Stimulated activated CD8-positive, alpha-beta memory T cell treated with anti-CD3 and anti-CD28 coated beads, Interleukin-4, amount 100 ng/mL, for 48 hours (primary cell): ENCODE data around the gene SMAD3.

ENCODE experiments used
- DNase-seq: peaks from one replicate; pipeline ENCODE4 v3.0.0-alpha.2; 2020

SMAD3 gene

GRCh38 chr15:67036775-67037555 is 28.4 kb upstream of the SMAD3 start:
- DNase-seq, result no peak

- no peak for DNase-seq
These were observed 27.7 kb upstream of the SMAD3 start for GRCh38 chr15:67037694-67038093.

- DNase-seq, result no peak
These were observed 26.7 kb upstream of the SMAD3 start for GRCh38 chr15:67038736-67039135.

DNA sequence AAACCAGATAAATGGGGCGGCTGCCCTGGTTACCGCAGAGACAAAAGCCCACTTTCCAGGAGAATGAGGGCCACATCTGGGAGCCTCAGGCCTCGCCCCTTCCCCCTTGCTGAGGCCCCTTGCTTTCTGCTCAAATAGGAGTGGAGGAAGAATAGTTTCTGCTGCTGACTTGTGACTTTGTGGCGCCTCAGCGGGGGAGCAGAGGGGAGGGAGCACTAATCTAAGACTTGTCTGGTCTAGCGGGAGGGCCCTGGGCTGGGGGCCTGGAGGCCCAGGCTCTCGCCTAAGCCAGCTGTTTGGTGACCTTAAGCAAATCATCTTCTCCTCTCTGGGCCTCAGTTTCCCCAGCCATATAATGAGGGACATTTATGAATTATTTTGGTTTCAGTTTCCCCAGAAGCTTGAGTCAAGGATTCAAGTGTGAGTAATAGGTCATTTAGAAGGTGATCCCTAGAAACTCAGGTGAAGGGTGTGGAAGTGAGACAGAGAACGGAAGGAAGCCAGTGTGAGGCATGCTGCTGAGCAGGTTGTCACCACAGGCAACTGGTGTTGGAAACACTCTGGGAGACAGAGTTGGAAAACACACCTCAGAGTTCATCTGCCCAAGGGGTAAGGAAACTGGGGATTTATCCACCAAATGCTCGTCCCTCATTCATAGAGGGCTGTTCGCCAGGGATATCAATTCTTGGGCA is 25.9 kb upstream of the SMAD3 start:
- DNase-seq, result no peak

DNA sequence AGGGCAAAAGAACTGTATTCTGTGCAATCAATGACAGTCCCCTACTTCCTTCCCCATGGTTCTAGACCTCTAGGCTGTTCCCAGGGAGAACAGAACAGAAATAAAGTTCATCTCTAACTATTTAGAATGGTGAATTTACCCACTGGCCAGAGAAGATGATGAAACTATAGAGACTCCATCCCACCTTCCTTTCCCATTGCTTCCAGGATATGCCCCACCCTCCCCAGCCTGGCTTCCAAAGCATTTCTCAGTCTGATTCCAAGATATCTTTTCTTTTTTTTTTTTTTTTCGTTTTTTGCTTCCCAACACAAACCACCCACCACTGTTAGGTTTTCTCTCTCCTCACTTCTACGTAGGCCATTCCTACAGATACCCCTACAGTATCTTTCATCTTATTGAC is 25.1 kb upstream of the SMAD3 start:
- no peak for DNase-seq

GRCh38 chr15:67042551-67043142 is 22.8 kb upstream of the SMAD3 start:
- no peak for DNase-seq

DNA sequence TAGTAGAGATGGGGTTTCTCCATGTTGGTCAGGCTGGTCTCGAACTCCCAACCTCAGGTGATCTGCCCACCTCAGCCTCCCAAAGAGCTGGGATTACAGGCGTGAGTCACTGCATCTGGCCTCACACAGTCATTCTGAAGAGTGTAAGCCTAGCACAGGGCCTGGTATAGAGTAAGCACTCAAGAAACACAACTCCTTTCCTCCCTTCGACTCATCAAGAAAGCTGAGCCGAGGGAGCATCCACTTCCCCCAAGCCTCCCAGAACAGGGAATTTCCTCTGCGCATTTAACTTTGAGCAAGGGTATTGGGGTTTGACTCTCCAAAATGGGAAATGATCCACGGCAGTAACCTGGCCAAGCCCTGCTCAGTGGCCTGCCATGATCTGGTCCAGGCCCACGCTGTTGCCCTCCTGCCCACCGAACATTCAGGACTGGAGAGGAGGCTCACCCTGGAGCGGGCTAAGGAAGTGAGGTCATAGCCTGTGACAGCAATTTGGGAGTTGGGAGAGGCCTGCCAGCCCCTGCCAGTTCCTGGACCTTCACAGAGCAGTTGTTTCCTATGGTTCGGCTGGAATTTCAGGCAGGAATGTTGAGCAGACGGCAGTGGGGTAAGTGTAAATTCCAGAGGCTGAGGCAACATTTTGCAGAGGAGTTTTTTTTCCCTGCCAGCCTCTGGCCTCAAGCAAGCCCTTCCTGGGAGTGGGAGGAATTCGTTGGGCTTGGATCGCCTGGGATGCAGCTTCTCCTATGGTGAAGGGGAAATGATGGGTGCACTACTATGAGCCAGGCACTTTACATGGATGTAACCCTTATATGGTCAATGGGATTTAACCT is 21.2 kb upstream of the SMAD3 start:
- no peak for DNase-seq

- no peak for DNase-seq
These were observed 18.2 kb upstream of the SMAD3 start for GRCh38 chr15:67047149-67047661.

GRCh38 chr15:67048281-67049279 is 16.8 kb upstream of the SMAD3 start:
- no peak for DNase-seq

DNA sequence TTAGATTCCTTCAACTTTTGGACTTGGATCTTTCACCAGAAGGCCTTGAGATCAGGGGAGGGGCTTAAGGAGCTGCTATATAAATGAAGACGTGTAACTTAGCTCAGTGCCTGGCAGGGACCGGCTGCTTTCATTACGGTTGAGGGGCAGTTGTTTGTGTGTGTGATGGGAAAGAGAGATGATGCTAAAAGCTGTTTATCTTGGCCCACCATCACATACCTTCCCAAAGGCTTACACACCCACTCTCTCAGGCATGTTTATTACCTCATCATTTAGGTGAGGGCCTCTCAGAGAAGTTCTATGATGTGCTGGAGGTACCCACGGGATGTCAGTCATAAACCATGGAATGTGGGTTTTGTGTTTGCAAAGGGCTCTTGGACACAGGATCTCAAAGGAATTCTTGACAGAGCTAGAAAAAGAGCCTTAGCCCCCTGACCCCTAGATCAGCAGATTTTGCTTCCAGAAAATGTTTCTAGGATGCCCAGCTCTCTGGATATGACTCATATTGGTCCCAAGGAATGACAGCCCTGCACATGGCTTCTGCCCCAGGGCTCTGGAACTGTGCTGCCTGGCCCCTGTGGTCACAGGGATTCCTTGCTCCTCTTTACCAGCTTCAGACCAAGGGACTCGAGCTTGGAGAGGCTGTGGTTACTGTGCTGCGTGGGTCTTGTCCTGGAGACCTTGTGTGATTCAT is 15.9 kb upstream of the SMAD3 start:
- DNase-seq, result no peak

GRCh38 chr15:67050062-67050461 is 15.3 kb upstream of the SMAD3 start:
- no peak for DNase-seq

DNA sequence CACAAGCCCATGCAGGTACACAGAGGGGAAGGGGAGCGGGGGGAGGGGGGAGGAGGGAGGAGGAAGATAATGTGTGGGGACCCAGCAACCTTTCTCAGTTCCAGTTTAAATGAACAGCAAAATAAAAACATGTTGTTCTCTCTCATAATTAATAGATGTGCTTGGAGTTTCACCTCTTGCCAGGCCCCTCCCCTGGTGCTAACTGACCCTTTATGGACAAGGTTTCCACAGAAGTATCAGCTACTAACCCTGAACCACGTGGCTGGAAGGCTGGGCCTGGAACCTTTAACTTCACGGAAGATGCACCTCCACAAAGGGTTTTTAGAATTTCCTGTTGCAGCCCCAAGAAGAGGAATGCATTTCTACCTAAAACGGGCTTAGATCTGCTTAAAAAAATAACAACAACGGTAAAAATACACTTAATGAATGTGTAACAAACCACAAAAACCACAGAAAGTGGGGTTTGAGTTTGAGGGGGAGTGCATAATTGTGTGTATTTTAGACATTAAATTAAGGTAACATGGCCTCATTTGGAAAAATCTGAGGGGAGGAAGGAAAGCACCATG is 14.8 kb upstream of the SMAD3 start:
- no peak for DNase-seq

GRCh38 chr15:67051088-67052045 is 14.0 kb upstream of the SMAD3 start:
- no peak for DNase-seq

DNA sequence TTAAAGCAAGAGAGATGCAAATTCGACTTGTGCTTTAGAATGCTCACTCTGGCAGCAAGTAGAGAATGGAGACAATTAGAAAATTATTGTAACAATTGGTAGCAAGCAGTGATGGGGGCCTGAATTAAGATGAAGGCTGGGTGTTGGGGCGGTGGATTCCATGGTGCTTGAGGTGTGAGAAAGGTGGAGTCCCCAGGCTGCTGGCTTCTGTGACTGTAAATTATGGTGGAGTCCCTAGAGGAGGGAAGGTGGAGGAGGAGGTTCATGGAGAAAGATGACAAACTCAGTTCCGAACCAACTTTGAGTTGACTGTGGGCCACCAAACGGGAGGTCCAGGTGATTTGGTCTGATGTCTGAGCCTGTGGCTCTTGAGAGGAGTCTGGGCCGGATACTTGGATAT is 10.7 kb upstream of the SMAD3 start:
- no peak for DNase-seq

GRCh38 chr15:67059127-67059553 is 6.3 kb upstream of the SMAD3 start:
- DNase-seq, result no peak

DNA sequence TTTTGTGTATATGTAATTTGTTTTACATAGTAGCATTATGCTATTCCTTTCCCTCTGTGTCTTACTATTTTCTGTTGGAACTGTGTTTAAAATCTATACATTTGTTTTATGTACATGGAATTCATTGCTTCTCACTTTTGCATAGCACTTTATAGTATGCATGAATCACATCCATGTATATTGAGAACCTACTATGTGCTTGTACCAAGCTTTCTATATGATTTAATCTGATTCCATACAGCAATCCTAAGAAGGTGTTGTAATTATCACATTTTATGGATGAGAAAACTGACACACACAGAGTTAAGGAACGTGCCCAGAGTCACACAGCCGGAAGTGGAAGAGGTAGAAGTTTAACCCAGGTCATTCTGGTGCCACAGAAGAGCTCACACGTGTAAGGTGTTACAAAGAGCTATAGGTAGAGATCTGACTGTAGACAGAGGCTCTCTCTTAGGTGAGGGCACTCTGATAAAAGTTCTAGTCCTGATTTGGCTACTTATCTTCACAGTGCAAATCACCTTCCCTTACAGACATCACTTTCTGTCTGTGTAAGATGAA is 3.5 kb upstream of the SMAD3 start:
- DNase-seq, result no peak

DNA sequence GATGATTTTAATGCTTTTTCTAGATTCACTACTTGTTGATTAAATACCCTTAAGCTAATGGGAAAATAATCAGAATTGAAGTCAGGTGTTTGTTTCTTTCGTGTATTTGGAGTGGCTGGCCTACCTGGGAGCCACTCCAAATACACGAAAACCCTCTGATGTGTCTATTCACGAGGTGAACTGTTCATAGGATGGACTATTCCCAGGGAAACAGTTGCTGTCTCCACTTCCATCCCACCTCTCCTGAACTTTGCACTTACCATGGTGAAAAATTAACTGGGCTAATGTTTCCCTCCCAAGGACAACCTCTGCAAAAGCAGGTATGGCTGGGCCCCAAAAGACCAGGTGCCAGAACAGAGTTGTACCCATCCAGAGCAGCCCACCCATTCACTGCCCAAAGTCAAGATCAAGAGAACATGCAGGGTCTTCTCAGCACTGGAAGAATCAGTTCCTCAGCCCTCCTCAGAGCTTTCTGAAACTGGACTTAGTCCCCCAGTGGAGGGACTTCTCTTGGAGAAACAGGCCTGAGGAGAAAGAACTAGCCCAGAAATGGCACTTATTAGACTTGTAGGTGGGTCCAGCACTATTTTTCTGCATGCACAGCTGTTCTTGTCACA is 2.9 kb upstream of the SMAD3 start:
- DNase-seq, result no peak
